ENCODE measurements around the gene PLB1. TPM values are rescaled to one million over a fixed set of nuclear protein-coding genes. Genes with fewer than 3 reads are reported as not detected.
A peak's percentile ranks its signal among the peaks of the same experiment; 100 is the strongest.

Gene PLB1
- total and polyA plus RNA-seq, 9 of the 15 experiments (the other 6 are each of a cell fraction or from before 2014, with no cell fraction given), result 0.01 to 0.09 (median 0.07) TPM; not detected in 2

DNA sequence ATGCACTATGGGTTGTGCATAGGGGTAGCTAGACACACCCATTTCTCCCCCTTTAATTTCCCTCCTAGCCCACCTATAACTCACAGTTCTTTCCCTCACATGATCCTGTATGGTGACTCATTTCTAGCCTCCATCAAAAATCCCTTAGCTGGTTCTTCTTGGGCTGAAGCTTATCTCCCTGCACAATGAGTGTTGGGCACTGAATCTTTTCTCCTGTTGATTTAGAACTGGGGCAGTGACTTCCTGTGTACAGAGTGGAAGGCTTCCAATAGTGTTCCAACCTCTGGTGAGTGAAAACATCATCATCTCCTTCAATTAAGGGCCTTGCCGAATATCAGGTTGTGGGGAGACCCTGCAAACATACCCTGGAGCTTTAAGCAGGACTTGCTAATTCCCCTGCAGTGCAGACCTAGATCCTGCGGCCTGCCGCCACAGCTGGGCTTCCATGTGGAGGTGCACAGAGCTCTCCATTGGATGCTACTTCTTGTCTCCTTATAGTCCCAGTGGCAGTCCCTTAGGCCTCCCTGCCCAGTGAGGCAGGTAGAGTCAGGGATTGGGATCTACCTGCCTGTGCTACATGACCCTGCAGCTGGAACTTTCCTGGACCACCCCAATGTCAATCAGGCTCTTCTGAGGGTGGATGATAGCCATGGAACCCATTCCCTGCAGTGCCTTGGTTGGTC, 121.8 kb downstream of the PLB1 start (continued):
- TF ChIP-seq BDP1 (IDR thresholded peaks at IDR 0.05; ENCODE audit: insufficient read depth, insufficient read length), result no peak
- TF ChIP-seq, protein P1, sequence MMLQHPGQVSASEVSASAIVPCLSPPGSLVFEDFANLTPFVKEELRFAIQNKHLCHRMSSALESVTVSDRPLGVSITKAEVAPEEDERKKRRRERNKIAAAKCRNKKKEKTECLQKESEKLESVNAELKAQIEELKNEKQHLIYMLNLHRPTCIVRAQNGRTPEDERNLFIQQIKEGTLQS (IDR thresholded peaks at IDR 0.05), result peak; percentile 48; the same call in 1 of the 2 replicates
- TF ChIP-seq, protein P1 (CRISPR knock-in tag; conservative IDR thresholded peaks at IDR 0.05), result no peak
- TF ChIP-seq ZNF124 (CRISPR knock-in tag; IDR thresholded peaks at IDR 0.05), result no peak
- no peak for TF ChIP-seq PTBP1 (IDR thresholded peaks at IDR 0.05; ENCODE audit: low read depth, low read length)
- peak; percentile 51; the same call in 1 of the 2 replicates for TF ChIP-seq JUND (IDR thresholded peaks at IDR 0.05; ENCODE audit: borderline replicate concordance, low read depth, low read length)
- TF ChIP-seq JUND (tag; IDR thresholded peaks at IDR 0.05; ENCODE audit: borderline replicate concordance, low read depth, low read length), result no peak
- no peak for TF ChIP-seq RBM39 (optimal IDR thresholded peaks at IDR 0.05; ENCODE audit: low read depth, low read length)
- peak; percentile 36; the same call in 1 of the 2 replicates for TF ChIP-seq MAFK (IDR thresholded peaks at IDR 0.05; ENCODE audit: low read length)
- no peak for TF ChIP-seq PCBP1 (IDR thresholded peaks at IDR 0.05; ENCODE audit: low read depth, low read length, poor library complexity, severe bottlenecking)
- no peak for TF ChIP-seq RREB1 (CRISPR knock-in tag; IDR thresholded peaks at IDR 0.05)
- TF ChIP-seq CREB3L1 (IDR thresholded peaks at IDR 0.05; ENCODE audit: borderline replicate concordance, low read depth), result no peak
- no peak for TF ChIP-seq PHB2 (IDR thresholded peaks at IDR 0.05; ENCODE audit: low read depth)
- no peak for TF ChIP-seq RAD51 (IDR thresholded peaks at IDR 0.05; ENCODE audit: borderline replicate concordance, low read depth)
- TF ChIP-seq, protein P2, sequence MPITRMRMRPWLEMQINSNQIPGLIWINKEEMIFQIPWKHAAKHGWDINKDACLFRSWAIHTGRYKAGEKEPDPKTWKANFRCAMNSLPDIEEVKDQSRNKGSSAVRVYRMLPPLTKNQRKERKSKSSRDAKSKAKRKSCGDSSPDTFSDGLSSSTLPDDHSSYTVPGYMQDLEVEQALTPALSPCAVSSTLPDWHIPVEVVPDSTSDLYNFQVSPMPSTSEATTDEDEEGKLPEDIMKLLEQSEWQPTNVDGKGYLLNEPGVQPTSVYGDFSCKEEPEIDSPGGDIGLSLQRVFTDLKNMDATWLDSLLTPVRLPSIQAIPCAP (CRISPR knock-in tag; IDR thresholded peaks at IDR 0.05; ENCODE audit: borderline replicate concordance), result no peak

Measured in K562 (cell line).